Kidney (tissue), 14 donors: ENCODE results near the gene CNTF. TPM values are rescaled to one million over a fixed set of nuclear protein-coding genes. Genes with fewer than 3 reads are reported as not detected.
A peak's percentile ranks its signal among the peaks of the same experiment; 100 is the strongest.

Experiments
- DNase-seq, 5 donors: peaks; one replicate each; pipeline ENCODE4 v3.0.0-alpha.2; 2013 to 2020
- FAIRE-seq: peaks from 2 replicates; lab custom pipeline; 2012; peaks lifted over from hg19 to GRCh38; lab: Jason Lieb, UNC
- H3K27ac ChIP-seq, 2 donors: one replicate each; pipeline ENCODE4 v1.7.0; 2013; ENCODE audit warnings: low read depth in 2 of 2, low read length in 2 of 2, inconsistent platforms in 1 of 2
- H3K27me3 ChIP-seq: one replicate; pipeline ENCODE4 v1.7.1; 2013; ENCODE audit warnings: low read length, inconsistent platforms; ENCODE audit not compliant: control insufficient read depth, insufficient read depth
- H3K36me3 ChIP-seq, 3 donors: one replicate each; pipeline versions ENCODE4 v1.7.0 to v1.7.1; 2013; ENCODE audit warnings: low read length in 3 of 3, control low read depth in 1 of 3, inconsistent platforms in 1 of 3; ENCODE audit not compliant: insufficient read depth in 3 of 3, control insufficient read depth in 2 of 3
- H3K4me1 ChIP-seq, 3 donors: one replicate each; pipeline versions ENCODE4 v1.7.0 to v1.7.1; 2013; ENCODE audit warnings: low read length in 3 of 3, inconsistent platforms in 1 of 3, low read depth in 1 of 3; ENCODE audit not compliant: control insufficient read depth in 2 of 3, insufficient read depth in 2 of 3
- H3K4me3 ChIP-seq, 3 donors: one replicate each; pipeline versions ENCODE4 v1.7.0 to v1.8.1; 2013; ENCODE audit warnings: low read length in 3 of 3, control low read depth in 1 of 3, inconsistent platforms in 1 of 3
- H3K9ac ChIP-seq, 3 donors: one replicate each; pipeline versions ENCODE4 v1.7.0 to v1.7.1; 2013; ENCODE audit warnings: low read length in 3 of 3, control low read depth in 1 of 3, inconsistent platforms in 1 of 3
- H3K9me3 ChIP-seq, 3 donors: one replicate each; pipeline versions ENCODE4 v1.7.0 to v1.7.1; 2013; ENCODE audit warnings: low read length in 3 of 3, control low read depth in 1 of 3, inconsistent platforms in 1 of 3; ENCODE audit not compliant: control insufficient read depth in 2 of 3, insufficient read depth in 1 of 3
- intact Hi-C: fragments of 100-400 bp; cut with DNase I; formaldehyde crosslinking; loops from one replicate; pipeline ENCODE4 v1.11.1; 2022
- polyA plus RNA-seq: library from polyadenylated mRNA; stranded (reverse); fragments of 350-450 nt; fragmentation: Illumina TruSeq; extraction: RNeasy Lipid Tissue Mini Kit (QIAGEN cat#74804); gene quantifications from one replicate; pipeline ENCODE4 v1.2.3, GENCODE V29; 2014; ENCODE audit warnings: low read depth, low replicate concordance; ENCODE audit not compliant: insufficient read depth
- total RNA-seq: library from RNA; stranded (reverse); fragmentation: NEBNext Ultra II Directional; extraction: Animal tissue kit (Norgen Biotek cat#: 25700); gene quantifications from one replicate; pipeline ENCODE4 v1.2.1, GENCODE V29; 2021
- TF ChIP-seq, protein P1 (sequence below): IDR thresholded peaks from 3 replicates; pipeline ENCODE4 v1.5.1; 2012; ENCODE audit warnings: mild to moderate bottlenecking, moderate library complexity, borderline replicate concordance; ENCODE audit not compliant: insufficient read depth; ENCODE audit errors: extremely low read depth
- donor health status: control.
- donor health status: control.
- donor health status: control.
- donor health status: control.
- donor health status: control.
- donor health status: DM: yes; HTN: yes; CAD: no.
- donor health status: Normal renal cell carcinoma (clear cell type).

Gene CNTF
- total and polyA plus RNA-seq, 2 donors from 2014 or later = 0.41 to 1.2 TPM

DNA sequence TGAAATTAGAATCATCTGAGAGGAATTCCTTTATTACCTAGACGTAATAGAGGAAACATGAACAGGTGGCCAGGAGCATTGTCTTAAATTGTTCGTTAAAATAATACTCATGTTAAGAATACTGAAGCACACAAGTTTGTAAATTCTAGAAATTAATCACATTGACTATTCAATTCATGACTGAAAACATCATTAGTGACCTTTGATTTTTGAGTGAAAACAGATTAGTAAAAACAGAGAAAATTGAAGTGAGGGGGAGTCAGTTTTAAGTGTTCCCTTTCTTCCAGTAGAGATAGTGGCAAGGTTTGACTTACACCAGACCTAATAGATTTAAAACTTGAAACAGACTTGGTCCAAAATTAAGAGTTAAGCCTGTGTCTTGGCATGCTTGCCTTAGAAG is 42.2 kb upstream of the CNTF start:
- TF ChIP-seq, protein P1, sequence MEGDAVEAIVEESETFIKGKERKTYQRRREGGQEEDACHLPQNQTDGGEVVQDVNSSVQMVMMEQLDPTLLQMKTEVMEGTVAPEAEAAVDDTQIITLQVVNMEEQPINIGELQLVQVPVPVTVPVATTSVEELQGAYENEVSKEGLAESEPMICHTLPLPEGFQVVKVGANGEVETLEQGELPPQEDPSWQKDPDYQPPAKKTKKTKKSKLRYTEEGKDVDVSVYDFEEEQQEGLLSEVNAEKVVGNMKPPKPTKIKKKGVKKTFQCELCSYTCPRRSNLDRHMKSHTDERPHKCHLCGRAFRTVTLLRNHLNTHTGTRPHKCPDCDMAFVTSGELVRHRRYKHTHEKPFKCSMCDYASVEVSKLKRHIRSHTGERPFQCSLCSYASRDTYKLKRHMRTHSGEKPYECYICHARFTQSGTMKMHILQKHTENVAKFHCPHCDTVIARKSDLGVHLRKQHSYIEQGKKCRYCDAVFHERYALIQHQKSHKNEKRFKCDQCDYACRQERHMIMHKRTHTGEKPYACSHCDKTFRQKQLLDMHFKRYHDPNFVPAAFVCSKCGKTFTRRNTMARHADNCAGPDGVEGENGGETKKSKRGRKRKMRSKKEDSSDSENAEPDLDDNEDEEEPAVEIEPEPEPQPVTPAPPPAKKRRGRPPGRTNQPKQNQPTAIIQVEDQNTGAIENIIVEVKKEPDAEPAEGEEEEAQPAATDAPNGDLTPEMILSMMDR = no peak
- peak overlapping the region; percentile 65 to 96 (median 91) for H3K9ac ChIP-seq
- H3K36me3 ChIP-seq = no peaks in the 10 kb centered on the region
- intact Hi-C loops = no loop called here
- peak overlapping the region in 1 of 2 donors; percentile 99 for H3K27ac ChIP-seq
- DNase-seq = no peak
- peak overlapping the region; percentile 80 to 97 (median 89) for H3K4me3 ChIP-seq
- H3K4me1 ChIP-seq = peaks cover 4 to 43% (median 24%) of the 10 kb centered on the region in 3 donors
- H3K9me3 ChIP-seq = no peaks in the 10 kb centered on the region
- no peaks in the 10 kb centered on the region for H3K27me3 ChIP-seq
- no peak for FAIRE-seq

DNA sequence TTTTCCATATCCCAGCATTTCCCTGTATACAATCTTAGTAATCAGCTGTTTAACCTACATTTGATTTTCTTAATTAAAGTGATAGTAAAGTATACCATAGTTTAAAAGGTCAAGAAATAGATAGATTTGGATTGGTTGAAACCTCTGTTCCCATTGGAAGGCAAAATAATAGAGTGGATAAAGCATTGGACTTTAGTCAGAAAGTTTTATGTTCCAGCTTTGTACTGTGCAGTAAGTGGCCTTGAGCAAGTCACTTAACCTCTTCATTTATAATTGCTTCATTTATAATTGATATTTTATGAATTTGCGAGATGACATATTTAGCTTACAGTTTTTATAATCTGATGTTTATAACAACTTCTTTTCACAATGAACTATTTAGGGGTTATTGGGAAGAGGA is 40.0 kb upstream of the CNTF start:
- FAIRE-seq = no peak

GRCh38 chr11:58586998-58587397 is 35.5 kb upstream of the CNTF start:
- no peaks in the 10 kb centered on the region for H3K27me3 ChIP-seq
- H3K36me3 ChIP-seq = peaks cover 0 to 2% (median 0%) of the 10 kb centered on the region in 3 donors
- H3K27ac ChIP-seq = no peak overlapping the region
- TF ChIP-seq, protein P1 = no peak
- H3K9me3 ChIP-seq = no peaks in the 10 kb centered on the region
- no peak overlapping the region for H3K9ac ChIP-seq
- H3K4me1 ChIP-seq = peaks cover 0 to 21% (median 6%) of the 10 kb centered on the region in 3 donors
- intact Hi-C loops = no loop called here
- DNase-seq (no peak), FAIRE-seq (no peak)
- H3K4me3 ChIP-seq = no peak overlapping the region

More for the DNA sequence above, 40.0 kb upstream of the CNTF start:
- H3K27ac ChIP-seq = no peak overlapping the region
- no peaks in the 10 kb centered on the region for H3K9me3 ChIP-seq
- H3K27me3 ChIP-seq = no peaks in the 10 kb centered on the region
- DNase-seq = no peak
- no peak overlapping the region for H3K9ac ChIP-seq
- TF ChIP-seq, protein P1 = no peak
- no peak overlapping the region for H3K4me3 ChIP-seq
- no peaks in the 10 kb centered on the region for H3K36me3 ChIP-seq
- H3K4me1 ChIP-seq = peaks cover 2 to 31% (median 16%) of the 10 kb centered on the region in 3 donors
- intact Hi-C loops = no loop called here

- no peak overlapping the region for H3K27ac ChIP-seq
- TF ChIP-seq, protein P1 = no peak
- DNase-seq = no peak
- H3K4me3 ChIP-seq = no peak overlapping the region
- intact Hi-C loops = no loop called here
- peaks cover 0 to 8% (median 7%) of the 10 kb centered on the region in 3 donors for H3K4me1 ChIP-seq
- no peak overlapping the region for H3K9ac ChIP-seq
- H3K27me3 ChIP-seq = no peaks in the 10 kb centered on the region
- FAIRE-seq = no peak
- H3K9me3 ChIP-seq = no peaks in the 10 kb centered on the region
- peaks cover 0 to 3% (median 0%) of the 10 kb centered on the region in 3 donors for H3K36me3 ChIP-seq
Measured at GRCh38 chr11:58591659-58592058, 30.8 kb upstream of the CNTF start.
